ENCODE data around the gene AQP6. TPM values are rescaled to one million over a fixed set of nuclear protein-coding genes. Genes with fewer than 3 reads are reported as not detected.

AQP6 gene
- total RNA-seq, 2 experiments from 2014 or later = not detected

DNA sequence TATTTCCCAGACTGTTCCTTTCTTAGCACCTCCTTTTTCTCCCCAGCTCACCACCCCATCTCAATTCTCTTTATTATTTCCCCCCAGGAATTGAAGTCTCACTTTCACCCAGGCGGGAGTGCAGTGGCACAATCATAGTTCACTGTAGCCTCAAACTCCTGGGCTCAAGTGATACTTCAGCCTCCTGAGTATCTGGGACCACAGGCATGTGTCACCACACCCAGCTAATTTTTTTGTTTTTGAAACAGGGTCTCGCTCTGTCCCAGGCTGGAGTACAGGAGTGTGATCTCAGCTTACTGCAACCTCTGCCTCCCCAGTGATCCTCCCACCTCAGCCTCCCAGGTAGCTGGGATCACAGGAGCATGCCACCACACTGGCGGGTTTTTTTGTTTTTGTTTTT, 41.6 kb downstream of the AQP6 start:
- no TSS peak for BruUV-seq (replicated peaks)
- intact Hi-C loops (cut with micrococcal nuclease; ENCODE audit: unreplicated experiment) = no loop called here
- H3K9me3 ChIP-seq (ENCODE audit: low read length) = no peaks in the 10 kb centered on the region
- H4K20me1 ChIP-seq (ENCODE audit: insufficient read depth, low read length) = peaks cover 4% of the 10 kb centered on the region; the same call in 1 of the 2 replicates
- H3K4me2 ChIP-seq (ENCODE audit: low read length) = no peak overlapping the region
- no peak overlapping the region for H2AFZ ChIP-seq (ENCODE audit: low read length)
- DNase-seq (ENCODE audit: low spot score) = no peak
- no peak overlapping the region for H3K4me3 ChIP-seq (ENCODE audit: low read depth, low read length, poor library complexity, severe bottlenecking)
- ChIA-PET CTCF (ENCODE audit: unreplicated experiment) (no interaction called here), POLR2A (interaction anchor here (0.5 to 1.2 kb wide), 6 partner anchors 9 to 99 kb away, joined by 3 to 5 read pairs (median 4); no protein-coding TSS in a partner anchor)
- peaks cover 67% of the 10 kb centered on the region for H3K79me2 ChIP-seq (ENCODE audit: insufficient read depth, low read depth, low read length)
- H3K9me2 ChIP-seq (ENCODE audit: insufficient read depth, low read length) = no peaks in the 10 kb centered on the region
- H3K4me1 ChIP-seq (ENCODE audit: insufficient read depth, low read length, poor library complexity, severe bottlenecking) = peaks cover 8% of the 10 kb centered on the region
- no peak for TF ChIP-seq CTCF (conservative IDR thresholded peaks at IDR 0.05; ENCODE audit: low read length)
- TF ChIP-seq EZH2phosphoT487 (IDR thresholded peaks at IDR 0.05; ENCODE audit: borderline replicate concordance, low read depth, low read length) = no peak
- peaks cover 80% of the 10 kb centered on the region for H3K36me3 ChIP-seq (ENCODE audit: insufficient read depth, low read length)
- H3K27ac ChIP-seq (ENCODE audit: low read depth, low read length, poor library complexity, severe bottlenecking) = no peak overlapping the region

GRCh38 chr12:50016501-50017475, 44.0 kb downstream of the AQP6 start:
- no TSS peak for BruUV-seq (replicated peaks)
- peaks cover 73% of the 10 kb centered on the region for H3K79me2 ChIP-seq (ENCODE audit: insufficient read depth, low read depth, low read length)
- H3K4me1 ChIP-seq (ENCODE audit: insufficient read depth, low read length, poor library complexity, severe bottlenecking) = peaks cover 21% of the 10 kb centered on the region
- peaks cover 13% of the 10 kb centered on the region; the same call in 1 of the 2 replicates for H4K20me1 ChIP-seq (ENCODE audit: insufficient read depth, low read length)
- TF ChIP-seq CTCF (conservative IDR thresholded peaks at IDR 0.05; ENCODE audit: low read length) (no peak), EZH2phosphoT487 (IDR thresholded peaks at IDR 0.05; ENCODE audit: borderline replicate concordance, low read depth, low read length) (no peak)
- peaks cover 77% of the 10 kb centered on the region for H3K36me3 ChIP-seq (ENCODE audit: insufficient read depth, low read length)
- no peak overlapping the region for H2AFZ ChIP-seq (ENCODE audit: low read length)
- ChIA-PET POLR2A (interaction anchor here (0.6 to 1.4 kb wide), 5 partner anchors 9 to 350 kb away, joined by 3 read pairs; partner anchors contain the start of gene RACGAP1), CTCF (ENCODE audit: unreplicated experiment) (no interaction called here)
- H3K4me2 ChIP-seq (ENCODE audit: low read length) = no peak overlapping the region
- no peaks in the 10 kb centered on the region for H3K9me2 ChIP-seq (ENCODE audit: insufficient read depth, low read length)
- intact Hi-C loops (cut with micrococcal nuclease; ENCODE audit: unreplicated experiment) = no loop called here
- H3K9me3 ChIP-seq (ENCODE audit: low read length) = no peaks in the 10 kb centered on the region
- H3K4me3 ChIP-seq (ENCODE audit: low read depth, low read length, poor library complexity, severe bottlenecking) = no peak overlapping the region
- DNase-seq (ENCODE audit: low spot score) = no peak
- H3K27ac ChIP-seq (ENCODE audit: low read depth, low read length, poor library complexity, severe bottlenecking) = no peak overlapping the region

Measured in OCI-LY7 (cell line).